Activated CD4-positive, alpha-beta T cell treated with anti-CD3 and anti-CD28 coated beads, Interleukin-2, amount 10 ng/mL, durations not matched to agents 7 days and 5 days (primary cell): ENCODE measurements around the gene ABITRAM. TPM values are rescaled to one million over a fixed set of nuclear protein-coding genes. Genes with fewer than 3 reads are reported as not detected.
"Not testable (repeated sequence)": the region's sequence is repeated elsewhere in the genome, so short reads cannot be mapped to it uniquely, and the experiment has no call there.

Experiments used
- CTCF ChIA-PET: fragments of 350-600 bp; sonication (Branson Sonifier 250); formaldehyde crosslinking; loops from one replicate; lab custom pipeline; 2021; ENCODE audit warnings: antibody characterized with exemption; lab: Charles Lee
- POLR2A ChIA-PET: fragments of 350-600 bp; sonication (Branson Sonifier 250); formaldehyde crosslinking; loops from one replicate; lab custom pipeline; 2021; ENCODE audit warnings: antibody characterized with exemption; lab: Charles Lee
- DNase-seq: peaks from one replicate; pipeline ENCODE4 v3.0.0-alpha.2; 2020
- H3K27ac Mint-ChIP-seq: one replicate; pipeline ENCODE4 v1.8.0; 2021; ENCODE audit warnings: mild to moderate bottlenecking, moderate library complexity, mixed read lengths
- H3K27me3 Mint-ChIP-seq: one replicate; pipeline ENCODE4 v1.8.0; 2021; ENCODE audit warnings: mixed read lengths
- H3K36me3 Mint-ChIP-seq: one replicate; pipeline ENCODE4 v1.8.0; 2021; ENCODE audit warnings: low read depth, mixed read lengths
- H3K4me1 Mint-ChIP-seq: one replicate; pipeline ENCODE4 v1.8.0; 2021; ENCODE audit warnings: mixed read lengths
- H3K4me3 Mint-ChIP-seq: one replicate; pipeline ENCODE4 v1.8.0; 2021; ENCODE audit warnings: mild to moderate bottlenecking, moderate library complexity, mixed read lengths
- H3K9me3 Mint-ChIP-seq: one replicate; pipeline ENCODE4 v1.8.0; 2021; ENCODE audit warnings: mixed read lengths
- total RNA-seq, 2 experiments: library from RNA; stranded (reverse); gene quantifications; one replicate each; pipeline ENCODE4 v1.2.3, GENCODE V29; 2021

The ABITRAM gene
- total RNA-seq, 2 experiments from 2014 or later = 11.8 to 13.9 TPM

DNA sequence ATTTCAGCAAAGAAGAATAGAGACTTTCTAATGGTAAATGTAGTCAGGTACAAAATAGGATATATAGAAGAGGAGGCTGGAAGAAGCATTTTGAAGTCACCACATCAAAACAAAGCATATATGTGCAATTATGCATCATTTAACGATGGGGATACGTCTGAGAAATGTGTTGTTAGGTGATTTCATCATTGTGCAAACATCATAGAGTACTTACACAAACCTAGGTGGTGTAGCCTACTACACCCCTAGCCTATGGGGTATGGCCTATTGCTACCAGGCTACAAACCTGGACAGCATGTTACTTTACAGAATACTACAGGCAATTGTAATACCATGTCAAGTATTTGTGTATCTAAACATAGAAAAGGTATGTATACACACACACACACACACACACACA, 28.7 kb upstream of the ABITRAM start:
- CTCF ChIA-PET = no interaction called here
- H3K27ac Mint-ChIP-seq = no peak overlapping the region
- no peaks in the 10 kb centered on the region for H3K9me3 Mint-ChIP-seq
- no peaks in the 10 kb centered on the region for H3K27me3 Mint-ChIP-seq
- H3K4me1 Mint-ChIP-seq = no peaks in the 10 kb centered on the region
- DNase-seq = no peak
- POLR2A ChIA-PET = no interaction called here
- no peak overlapping the region for H3K4me3 Mint-ChIP-seq
- peaks cover 40% of the 10 kb centered on the region for H3K36me3 Mint-ChIP-seq

DNA sequence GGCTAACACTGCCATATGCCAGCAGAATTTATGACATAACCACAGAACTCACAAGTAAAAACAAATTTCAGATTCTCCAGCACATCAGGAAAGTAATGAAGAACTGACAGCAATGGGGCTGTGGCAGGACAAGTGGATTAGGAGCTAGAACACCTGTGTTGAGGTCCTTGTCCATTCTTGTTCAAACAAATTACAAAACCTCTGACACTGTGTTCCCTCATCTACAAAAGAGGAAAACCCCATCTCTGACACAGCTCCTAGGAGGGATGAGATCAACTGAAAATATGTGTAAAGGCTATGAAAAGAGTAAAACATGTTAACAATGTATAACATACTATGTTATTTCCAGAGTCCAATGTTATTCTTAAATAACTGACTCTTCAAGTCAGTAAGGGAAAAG, 23.8 kb upstream of the ABITRAM start:
- Mint-ChIP-seq H3K36me3 (peaks cover 35% of the 10 kb centered on the region), H3K4me3 (no peak overlapping the region), H3K27ac (no peak overlapping the region), H3K27me3 (no peaks in the 10 kb centered on the region), H3K9me3 (no peaks in the 10 kb centered on the region), H3K4me1 (peaks cover 21% of the 10 kb centered on the region)
- CTCF ChIA-PET = interaction anchor here (2.2 kb wide), 1 partner anchor 11 kb away, joined by 4 read pairs; no protein-coding TSS in a partner anchor
- no peak for DNase-seq
- POLR2A ChIA-PET = no interaction called here

DNA sequence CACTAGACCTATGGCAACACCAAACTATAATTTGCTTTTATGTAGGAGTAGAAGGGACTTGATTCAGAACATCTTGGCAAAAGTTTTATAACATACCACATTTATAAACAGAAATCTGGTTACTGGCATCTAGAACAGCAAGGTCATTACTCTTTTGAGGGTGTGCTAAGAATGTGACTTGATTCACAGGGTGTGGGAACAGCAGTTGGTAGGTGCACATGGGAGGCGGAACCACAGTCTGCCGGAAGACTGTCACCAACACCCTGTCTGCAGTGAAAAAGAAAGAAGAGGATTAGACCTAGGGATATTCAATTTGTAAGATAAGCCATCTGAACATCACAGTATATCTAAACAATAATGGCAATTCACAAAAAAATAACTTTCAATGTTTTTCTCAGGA, 23.3 kb upstream of the ABITRAM start:
- DNase-seq = no peak
- Mint-ChIP-seq H3K9me3 (no peaks in the 10 kb centered on the region), H3K36me3 (peaks cover 36% of the 10 kb centered on the region), H3K27ac (peak overlapping the region; percentile 10), H3K4me1 (peaks cover 21% of the 10 kb centered on the region), H3K4me3 (no peak overlapping the region), H3K27me3 (no peaks in the 10 kb centered on the region)
- ChIA-PET CTCF (interaction anchor here (2.2 kb wide), 1 partner anchor 12 kb away, joined by 4 read pairs; no protein-coding TSS in a partner anchor), POLR2A (no interaction called here)

DNA sequence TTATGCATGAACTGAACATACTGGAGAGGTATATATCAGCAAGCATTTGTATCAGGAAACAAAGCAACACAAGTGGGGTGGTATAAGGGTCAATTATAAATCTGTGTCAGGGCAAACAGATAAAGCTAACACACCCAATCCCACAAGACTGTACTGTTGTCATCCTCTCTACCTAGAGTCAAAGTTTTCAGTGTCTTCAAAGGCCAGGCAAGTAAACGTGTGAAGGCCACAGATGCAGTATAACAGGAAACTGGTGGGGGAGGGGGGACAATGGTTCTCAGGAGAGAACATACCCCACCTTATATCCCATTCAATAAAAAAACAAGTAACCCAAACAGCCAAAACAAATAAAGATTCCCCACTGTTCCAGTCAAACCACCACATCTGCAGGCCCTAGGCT, 22.4 kb upstream of the ABITRAM start:
- CTCF ChIA-PET = no interaction called here
- Mint-ChIP-seq H3K9me3 (no peaks in the 10 kb centered on the region), H3K27ac (peak overlapping the region; percentile 74), H3K4me3 (no peak overlapping the region), H3K27me3 (no peaks in the 10 kb centered on the region), H3K36me3 (peaks cover 39% of the 10 kb centered on the region), H3K4me1 (peaks cover 21% of the 10 kb centered on the region)
- POLR2A ChIA-PET = no interaction called here
- DNase-seq = peak; percentile 53

DNA sequence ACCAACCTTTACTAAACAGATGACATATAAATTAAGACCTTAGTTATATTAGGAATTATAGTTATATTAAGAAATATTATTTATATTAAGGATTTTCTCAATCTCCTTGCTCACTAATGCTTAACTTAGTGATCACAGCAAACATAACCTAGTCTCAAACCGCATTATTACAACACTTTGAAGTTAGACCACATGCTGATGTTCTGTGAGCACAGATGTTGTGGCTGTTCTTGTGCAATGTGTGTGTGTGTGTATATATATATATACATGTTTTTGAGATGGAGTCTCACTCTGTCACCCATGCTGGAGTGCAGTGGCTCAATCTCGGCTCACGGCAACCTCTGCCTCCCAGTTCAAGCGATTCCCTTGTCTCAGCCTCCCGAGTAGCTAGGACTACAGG, 20.8 kb upstream of the ABITRAM start:
- Mint-ChIP-seq H3K9me3 (no peaks in the 10 kb centered on the region), H3K4me3 (no peak overlapping the region), H3K4me1 (peaks cover 21% of the 10 kb centered on the region), H3K27me3 (no peaks in the 10 kb centered on the region), H3K27ac (no peak overlapping the region), H3K36me3 (peaks cover 38% of the 10 kb centered on the region)
- no peak for DNase-seq
- CTCF ChIA-PET = no interaction called here
- POLR2A ChIA-PET = no interaction called here

DNA sequence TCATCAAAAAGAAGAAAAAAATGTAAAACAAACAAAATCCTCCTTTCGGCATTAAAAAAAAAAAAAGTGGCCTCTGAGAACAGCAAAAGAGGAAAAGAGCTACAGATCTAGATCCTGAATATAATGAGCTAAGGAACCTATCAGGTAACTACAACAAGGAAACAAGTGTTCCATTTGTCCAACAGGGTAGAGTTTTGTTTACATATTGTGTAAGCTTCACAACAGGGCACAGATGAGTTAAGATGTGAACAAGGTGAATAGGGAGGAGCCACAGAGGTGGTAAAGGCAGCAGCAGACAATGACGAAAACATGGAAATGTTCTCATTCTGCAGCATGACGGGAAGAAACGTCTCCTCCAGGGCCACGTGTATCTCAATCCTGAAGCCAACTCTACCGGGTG, 14.7 kb upstream of the ABITRAM start:
- Mint-ChIP-seq H3K4me3 (no peak overlapping the region), H3K27ac (no peak overlapping the region), H3K36me3 (peaks cover 29% of the 10 kb centered on the region), H3K27me3 (no peaks in the 10 kb centered on the region), H3K9me3 (no peaks in the 10 kb centered on the region), H3K4me1 (peaks cover 2% of the 10 kb centered on the region)
- ChIA-PET CTCF (interaction anchor here (0.7 kb wide), 1 partner anchor 113 kb away, joined by 4 read pairs; no protein-coding TSS in a partner anchor), POLR2A (no interaction called here)
- DNase-seq = no peak

DNA sequence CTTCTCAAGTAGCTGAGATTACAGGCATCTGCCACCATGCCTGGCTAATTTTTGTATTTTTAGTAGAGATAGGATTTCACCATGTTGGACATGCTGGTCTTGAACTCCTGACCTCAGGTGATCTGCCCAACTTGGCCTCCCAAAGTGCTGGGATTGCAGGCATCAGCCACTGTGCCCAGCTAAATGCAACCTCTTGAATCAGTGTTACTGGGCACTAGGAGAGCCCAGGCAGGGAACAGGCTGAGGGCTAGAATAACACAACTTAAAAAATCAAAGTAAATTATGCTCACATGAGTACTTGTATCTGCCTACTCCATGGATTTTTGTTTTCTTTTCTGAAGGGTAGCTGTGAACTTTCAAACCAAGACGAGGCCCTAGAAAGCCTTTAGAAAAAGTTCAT, 13.8 kb upstream of the ABITRAM start:
- H3K36me3 Mint-ChIP-seq = peaks cover 34% of the 10 kb centered on the region
- POLR2A ChIA-PET, H3K4me1 Mint-ChIP-seq, H3K27me3 Mint-ChIP-seq, H3K27ac Mint-ChIP-seq, DNase-seq, H3K4me3 Mint-ChIP-seq, CTCF ChIA-PET, H3K9me3 Mint-ChIP-seq: not testable (repeated sequence)

DNA sequence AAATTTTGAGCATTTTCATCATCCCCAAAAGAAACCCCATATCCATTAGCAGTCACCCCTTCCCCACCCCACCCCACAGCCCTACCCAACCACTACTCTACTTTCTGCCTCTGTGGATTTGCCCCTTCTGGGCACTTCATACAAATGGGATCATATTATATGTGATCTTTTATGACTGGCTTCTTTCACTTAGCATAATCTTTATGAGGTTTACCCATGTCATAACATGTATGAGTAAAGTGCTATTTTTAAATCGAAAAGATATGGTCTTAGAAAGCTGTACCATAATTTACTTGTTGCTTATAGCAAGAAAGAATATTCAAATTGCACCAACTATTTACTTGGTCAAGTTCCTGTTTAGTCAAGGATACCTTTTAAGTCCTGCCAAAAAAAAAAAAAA, 13.0 kb upstream of the ABITRAM start:
- Mint-ChIP-seq H3K27ac (no peak overlapping the region), H3K9me3 (no peaks in the 10 kb centered on the region), H3K36me3 (peaks cover 38% of the 10 kb centered on the region), H3K4me3 (no peak overlapping the region), H3K4me1 (peaks cover 2% of the 10 kb centered on the region), H3K27me3 (no peaks in the 10 kb centered on the region)
- DNase-seq = no peak
- ChIA-PET POLR2A (no interaction called here), CTCF (interaction anchor here (0.6 kb wide), 1 partner anchor 12 kb away, joined by 3 read pairs; no protein-coding TSS in a partner anchor)

DNA sequence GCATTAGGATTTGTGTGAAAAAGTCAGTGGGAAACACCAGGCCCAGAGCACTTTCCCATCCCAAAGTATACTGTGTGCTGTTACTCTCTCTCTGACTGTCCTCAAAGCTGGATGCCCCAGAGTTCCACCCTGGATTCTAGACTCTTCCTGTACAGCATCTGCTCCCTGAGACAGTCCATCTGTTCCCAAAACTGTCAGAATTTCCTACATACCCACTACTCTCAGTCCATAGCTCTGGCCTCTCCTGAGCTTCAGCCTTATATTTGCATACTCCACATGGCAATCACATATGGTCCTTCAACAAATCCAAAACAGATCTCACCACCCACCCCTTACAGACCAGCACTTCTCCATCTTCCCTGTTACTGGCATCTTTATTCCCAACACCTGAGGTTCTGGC, 9.7 kb upstream of the ABITRAM start:
- no peak overlapping the region for H3K4me3 Mint-ChIP-seq
- POLR2A ChIA-PET = no interaction called here

DNA sequence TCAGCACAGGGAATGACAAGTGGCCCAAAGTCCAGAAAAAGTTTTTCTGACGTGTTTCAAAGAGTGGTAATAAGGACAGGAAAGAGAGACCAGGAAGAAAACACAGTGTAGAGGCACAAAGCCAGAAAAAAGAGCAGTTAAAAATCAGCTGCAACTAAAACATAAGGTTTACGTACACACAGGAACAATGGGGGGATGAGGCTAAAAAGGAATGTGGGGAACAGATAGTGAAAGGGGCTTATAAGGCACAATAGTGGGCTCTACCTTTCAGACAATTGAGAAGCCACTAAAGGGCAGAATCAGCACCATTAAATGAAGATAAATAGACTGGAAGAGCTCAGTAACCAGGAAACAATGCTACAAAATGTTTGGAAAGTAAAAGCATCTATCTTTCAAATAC, 5.8 kb upstream of the ABITRAM start:
- Mint-ChIP-seq H3K4me1 (peaks cover 19% of the 10 kb centered on the region), H3K9me3 (no peaks in the 10 kb centered on the region), H3K27me3 (no peaks in the 10 kb centered on the region), H3K36me3 (peaks cover 36% of the 10 kb centered on the region), H3K4me3 (no peak overlapping the region), H3K27ac (no peak overlapping the region)
- POLR2A ChIA-PET = no interaction called here
- no peak for DNase-seq
- CTCF ChIA-PET = no interaction called here

More for the DNA sequence above, 9.7 kb upstream of the ABITRAM start:
- H3K27ac Mint-ChIP-seq = no peak overlapping the region
- no peaks in the 10 kb centered on the region for H3K27me3 Mint-ChIP-seq
- DNase-seq = no peak
- CTCF ChIA-PET = no interaction called here
- peaks cover 1% of the 10 kb centered on the region for H3K4me1 Mint-ChIP-seq
- H3K36me3 Mint-ChIP-seq = peaks cover 44% of the 10 kb centered on the region
- no peaks in the 10 kb centered on the region for H3K9me3 Mint-ChIP-seq

DNA sequence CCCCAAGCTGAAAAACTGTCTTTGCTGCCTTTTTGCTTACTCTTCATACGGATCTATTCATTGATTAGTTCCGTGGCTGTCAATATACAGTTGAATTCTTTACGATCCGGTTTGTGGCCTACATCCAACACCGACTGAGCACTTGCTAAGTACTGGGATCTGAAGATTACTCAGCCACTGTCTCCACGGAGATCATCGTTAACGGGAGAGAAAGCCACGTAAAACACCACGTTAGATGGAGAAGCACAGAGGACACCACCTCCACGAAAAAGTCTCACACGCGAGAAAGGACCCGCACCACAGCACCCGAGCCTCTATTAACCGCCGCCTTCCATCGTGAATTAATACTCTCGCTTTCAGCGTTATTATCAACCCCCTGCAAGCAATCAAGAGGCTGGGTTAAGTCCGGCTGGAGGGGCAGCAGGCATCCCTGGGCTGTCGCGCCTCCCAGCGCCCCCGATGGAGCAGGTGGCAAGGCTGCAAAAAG, 926 bp upstream of the ABITRAM start:
- Mint-ChIP-seq H3K4me3 (peak overlapping the region; percentile 88), H3K36me3 (peaks cover 7% of the 10 kb centered on the region), H3K27ac (peak overlapping the region; percentile 99), H3K4me1 (peaks cover 29% of the 10 kb centered on the region), H3K27me3 (no peaks in the 10 kb centered on the region), H3K9me3 (no peaks in the 10 kb centered on the region)
- POLR2A ChIA-PET = no interaction called here
- CTCF ChIA-PET = no interaction called here
- DNase-seq = peak; percentile 6

DNA sequence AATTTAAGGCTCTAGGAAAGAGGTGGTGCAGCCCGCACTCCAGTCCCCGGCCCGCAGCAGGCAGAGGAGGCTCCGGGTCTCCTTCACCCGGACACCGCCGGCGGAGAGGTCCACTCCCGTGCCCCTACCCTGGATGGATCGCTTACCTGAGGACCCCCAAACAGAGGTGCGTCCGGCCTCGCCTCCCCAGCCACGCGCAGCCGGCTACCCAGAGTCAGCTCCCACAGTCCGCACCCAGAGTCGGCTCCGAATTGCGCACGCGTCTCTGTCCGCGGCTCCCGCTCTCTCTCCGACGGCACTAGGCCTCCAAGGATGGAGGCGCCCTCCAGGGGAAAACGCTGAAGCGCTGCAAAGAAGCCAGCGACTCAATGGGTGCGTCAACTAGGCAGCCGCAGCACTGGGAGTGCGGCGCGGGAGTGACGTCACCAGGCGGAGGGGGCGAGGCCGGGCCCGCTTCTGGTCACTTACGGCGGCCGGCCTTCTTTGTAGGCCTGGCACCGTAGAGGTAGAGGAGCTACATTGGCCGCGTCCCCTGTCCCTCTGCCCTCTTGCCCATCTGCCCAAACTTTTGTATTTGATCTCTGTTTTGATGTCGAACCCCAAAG, 380 bp upstream of the ABITRAM start, which contains the start of gene ELP1:
ELP1 (minus strand) TSS at position 407 of the 605 bp plus-strand sequence. CDS start 2,978 bp downstream, outside the sequence.
- DNase-seq = peak; percentile 94
- ChIA-PET POLR2A (no interaction called here), CTCF (no interaction called here)
- H3K9me3 Mint-ChIP-seq = no peaks in the 10 kb centered on the region
- peak within 1 kb of the TSS; percentile 99 for H3K27ac Mint-ChIP-seq
- peaks cover 29% of the 10 kb centered on the region for H3K4me1 Mint-ChIP-seq
- peak within 1 kb of the TSS; percentile 88 for H3K4me3 Mint-ChIP-seq
- peaks cover 5% of the 10 kb centered on the region for H3K36me3 Mint-ChIP-seq
- no peaks in the 10 kb centered on the region for H3K27me3 Mint-ChIP-seq

DNA sequence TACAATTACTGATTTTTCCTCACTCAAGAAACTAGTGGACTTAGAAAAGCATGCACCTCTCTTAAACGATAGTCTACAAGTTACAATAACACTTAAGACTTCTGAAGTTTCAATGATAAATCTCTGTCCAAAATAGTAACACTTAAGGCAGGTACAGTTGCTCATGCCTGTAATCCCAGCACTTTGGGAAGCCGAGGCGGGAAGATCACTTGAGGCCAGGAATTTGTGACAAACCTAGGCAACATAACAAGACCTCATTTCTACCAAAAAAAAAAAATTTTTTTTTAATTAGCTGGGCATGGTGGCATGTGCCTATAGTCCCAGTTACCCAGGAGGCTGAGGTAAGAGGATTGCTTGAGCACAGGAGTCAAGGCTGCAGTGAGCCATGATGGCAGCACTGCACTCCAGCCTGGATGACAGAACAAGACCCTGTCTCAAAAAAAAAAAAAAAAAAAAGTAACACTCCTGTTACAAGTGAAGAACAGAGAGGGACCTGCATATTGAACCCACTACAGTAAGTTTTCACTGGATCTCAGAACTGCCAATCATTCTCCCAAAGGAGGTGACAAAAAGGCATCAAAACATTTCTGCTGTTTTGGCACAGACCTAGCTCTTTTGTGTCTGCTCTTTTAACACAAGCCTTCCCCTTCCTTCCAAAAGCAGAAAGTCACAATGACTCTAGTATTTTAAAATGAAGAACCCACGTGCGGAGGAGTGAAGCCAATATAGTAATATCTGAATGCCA, 3.5 kb downstream of the ABITRAM start:
- DNase-seq = no peak
- peaks cover 16% of the 10 kb centered on the region for H3K4me1 Mint-ChIP-seq
- peaks cover 8% of the 10 kb centered on the region for H3K36me3 Mint-ChIP-seq
- POLR2A ChIA-PET = no interaction called here
- CTCF ChIA-PET = interaction anchor here (0.6 to 0.7 kb wide), 2 partner anchors 41 to 1007 kb away, joined by 4 to 7 read pairs; no protein-coding TSS in a partner anchor
- H3K27me3 Mint-ChIP-seq = no peaks in the 10 kb centered on the region
- no peaks in the 10 kb centered on the region for H3K9me3 Mint-ChIP-seq
- no peak overlapping the region for H3K27ac Mint-ChIP-seq
- H3K4me3 Mint-ChIP-seq = no peak overlapping the region
